Activated CD4-positive, alpha-beta memory T cell treated with anti-CD3 and anti-CD28 coated beads, Interleukin-2, amount 10 ng/mL, durations not matched to agents 7 days and 5 days (primary cell): ENCODE results near the gene ACBD6. TPM values are rescaled to one million over a fixed set of nuclear protein-coding genes. Genes with fewer than 3 reads are reported as not detected.

ENCODE experiments used
- CTCF ChIA-PET: fragments of 350-600 bp; sonication (Branson Sonifier 250); formaldehyde crosslinking; loops from one replicate; lab custom pipeline; 2021; ENCODE audit warnings: antibody characterized with exemption, inconsistent platforms; lab: Charles Lee
- POLR2A ChIA-PET: fragments of 350-600 bp; sonication (Branson Sonifier 250); formaldehyde crosslinking; loops from one replicate; lab custom pipeline; 2021; ENCODE audit warnings: antibody characterized with exemption; lab: Charles Lee
- DNase-seq: peaks from one replicate; pipeline ENCODE4 v3.0.0-alpha.2; 2020
- H3K27ac Mint-ChIP-seq: one replicate; pipeline ENCODE4 v1.8.0; 2021; ENCODE audit warnings: mild to moderate bottlenecking, mixed read lengths
- H3K27me3 Mint-ChIP-seq: one replicate; pipeline ENCODE4 v1.8.0; 2021; ENCODE audit warnings: mixed read lengths
- H3K36me3 Mint-ChIP-seq: one replicate; pipeline ENCODE4 v1.8.0; 2021; ENCODE audit warnings: low read depth, mixed read lengths
- H3K4me1 Mint-ChIP-seq: one replicate; pipeline ENCODE4 v1.8.0; 2021; ENCODE audit warnings: mixed read lengths
- H3K4me3 Mint-ChIP-seq: one replicate; pipeline ENCODE4 v1.8.0; 2021; ENCODE audit warnings: mild to moderate bottlenecking, mixed read lengths
- H3K9me3 Mint-ChIP-seq: one replicate; pipeline ENCODE4 v1.8.0; 2021; ENCODE audit warnings: mixed read lengths
- total RNA-seq, 2 experiments: library from RNA; stranded (reverse); gene quantifications; one replicate each; pipeline ENCODE4 v1.2.3, GENCODE V29; 2021

Gene ACBD6
- total RNA-seq, 2 experiments from 2014 or later = 27.5 to 33.2 TPM

DNA sequence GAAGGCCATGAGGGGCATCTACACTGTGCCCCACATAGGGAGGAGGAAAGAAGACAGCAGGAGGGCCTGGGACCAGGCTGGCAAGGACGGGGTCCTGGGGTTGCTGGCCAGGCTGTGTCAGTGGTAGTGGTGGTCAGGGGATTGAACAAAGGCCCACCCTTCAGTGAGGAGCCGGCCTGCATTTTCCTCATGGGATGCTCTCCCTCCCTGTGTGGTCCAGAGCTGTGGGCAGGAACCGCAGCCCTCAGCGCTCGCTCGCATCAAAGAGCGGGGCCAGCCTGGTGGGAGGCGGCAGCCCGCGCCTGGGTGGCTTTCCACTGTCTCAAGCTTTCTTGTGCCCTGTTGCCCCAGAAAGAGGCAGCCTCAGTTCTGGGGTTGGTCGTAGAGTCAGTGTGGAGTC, 247.5 kb downstream of the ACBD6 start:
- H3K4me3 Mint-ChIP-seq = no peak overlapping the region
- peaks cover 3% of the 10 kb centered on the region for H3K4me1 Mint-ChIP-seq
- H3K36me3 Mint-ChIP-seq = no peaks in the 10 kb centered on the region
- H3K27ac Mint-ChIP-seq = no peak overlapping the region
- POLR2A ChIA-PET = no interaction called here
- peaks cover 2% of the 10 kb centered on the region for H3K27me3 Mint-ChIP-seq
- CTCF ChIA-PET = interaction anchor here (5.3 kb wide), 1 partner anchor 160 kb away, joined by 44 read pairs; no protein-coding TSS in a partner anchor
- no peak for DNase-seq
- H3K9me3 Mint-ChIP-seq = no peaks in the 10 kb centered on the region

DNA sequence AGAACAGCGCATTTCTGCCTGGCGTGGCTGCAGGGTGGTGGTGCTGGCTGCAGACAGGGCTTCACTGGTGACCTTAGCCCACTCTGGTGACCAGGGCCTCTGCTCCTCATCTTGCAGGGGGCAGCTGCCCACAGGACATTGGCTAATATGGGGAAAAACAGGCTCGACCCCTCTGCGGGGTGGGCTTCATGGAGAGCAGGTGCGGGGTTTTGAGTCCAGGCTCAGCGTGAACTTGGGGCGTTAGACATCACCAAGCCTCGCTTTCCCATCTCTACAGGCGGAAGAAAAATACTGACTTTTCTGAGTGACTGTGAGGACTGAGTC, 247.9 kb downstream of the ACBD6 start:
- H3K27me3 Mint-ChIP-seq = peaks cover 4% of the 10 kb centered on the region
- POLR2A ChIA-PET = no interaction called here
- no peaks in the 10 kb centered on the region for H3K9me3 Mint-ChIP-seq
- DNase-seq = no peak
- no peak overlapping the region for H3K27ac Mint-ChIP-seq
- CTCF ChIA-PET = interaction anchor here (1.0 to 5.3 kb wide), 2 partner anchors 160 to 228 kb away, joined by 5 to 44 read pairs; no protein-coding TSS in a partner anchor
- H3K36me3 Mint-ChIP-seq = no peaks in the 10 kb centered on the region
- H3K4me3 Mint-ChIP-seq = no peak overlapping the region
- H3K4me1 Mint-ChIP-seq = peaks cover 5% of the 10 kb centered on the region

DNA sequence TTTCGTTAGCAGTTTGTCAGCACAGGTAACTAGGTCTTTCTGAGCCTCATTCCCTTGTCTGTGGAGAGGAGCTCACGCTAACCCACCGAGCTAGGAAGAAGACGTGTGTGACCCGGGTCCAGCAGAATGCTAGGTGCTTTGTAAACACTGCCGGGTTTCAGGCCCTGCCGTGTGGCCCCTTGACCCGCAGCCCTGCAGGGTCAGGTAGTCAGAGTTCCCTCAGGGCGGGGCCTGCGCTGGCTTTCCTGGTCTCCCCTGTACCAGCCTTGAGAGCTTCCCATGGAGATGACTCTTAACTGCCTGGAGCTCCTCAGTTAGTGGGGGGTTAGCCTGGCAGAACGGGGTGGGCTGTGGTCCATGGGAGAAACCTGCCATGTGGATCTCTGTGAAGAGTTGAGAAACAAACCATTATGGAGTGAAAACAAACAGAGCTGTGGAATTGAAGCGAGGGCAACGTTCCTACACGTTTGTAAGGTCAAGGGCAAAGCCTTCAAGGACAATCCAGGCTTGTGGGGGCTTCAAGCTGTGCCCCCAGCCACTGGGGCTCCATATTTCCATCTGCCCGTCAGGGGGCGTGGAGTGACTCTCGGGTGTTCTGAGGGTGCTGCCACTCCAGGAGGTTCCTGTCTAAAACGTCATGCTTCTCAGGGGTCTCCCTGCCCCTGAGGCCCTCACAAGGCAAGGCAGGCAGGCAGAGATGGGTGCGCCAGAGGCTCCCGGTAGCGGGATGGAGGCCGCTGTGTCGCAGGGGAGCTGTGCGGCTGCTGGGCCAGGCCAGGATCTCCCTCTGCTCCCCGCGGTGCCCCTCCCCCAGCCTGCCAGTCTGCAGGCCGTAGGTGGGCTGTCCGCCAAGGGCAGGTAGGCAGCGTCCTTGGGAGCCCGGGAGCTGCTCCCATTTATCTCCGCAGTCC, 248.5 kb downstream of the ACBD6 start:
- Mint-ChIP-seq H3K9me3 (no peaks in the 10 kb centered on the region), H3K27me3 (peaks cover 4% of the 10 kb centered on the region), H3K27ac (no peak overlapping the region), H3K36me3 (no peaks in the 10 kb centered on the region), H3K4me1 (peaks cover 5% of the 10 kb centered on the region), H3K4me3 (no peak overlapping the region)
- ChIA-PET POLR2A (interaction anchor here (1.3 kb wide), 1 partner anchor 16 kb away, joined by 3 read pairs; no protein-coding TSS in a partner anchor), CTCF (interaction anchor here (1.0 to 5.3 kb wide), 12 partner anchors 8 to 232 kb away, joined by 3 to 44 read pairs (median 4); no protein-coding TSS in a partner anchor)
- DNase-seq = no peak

DNA sequence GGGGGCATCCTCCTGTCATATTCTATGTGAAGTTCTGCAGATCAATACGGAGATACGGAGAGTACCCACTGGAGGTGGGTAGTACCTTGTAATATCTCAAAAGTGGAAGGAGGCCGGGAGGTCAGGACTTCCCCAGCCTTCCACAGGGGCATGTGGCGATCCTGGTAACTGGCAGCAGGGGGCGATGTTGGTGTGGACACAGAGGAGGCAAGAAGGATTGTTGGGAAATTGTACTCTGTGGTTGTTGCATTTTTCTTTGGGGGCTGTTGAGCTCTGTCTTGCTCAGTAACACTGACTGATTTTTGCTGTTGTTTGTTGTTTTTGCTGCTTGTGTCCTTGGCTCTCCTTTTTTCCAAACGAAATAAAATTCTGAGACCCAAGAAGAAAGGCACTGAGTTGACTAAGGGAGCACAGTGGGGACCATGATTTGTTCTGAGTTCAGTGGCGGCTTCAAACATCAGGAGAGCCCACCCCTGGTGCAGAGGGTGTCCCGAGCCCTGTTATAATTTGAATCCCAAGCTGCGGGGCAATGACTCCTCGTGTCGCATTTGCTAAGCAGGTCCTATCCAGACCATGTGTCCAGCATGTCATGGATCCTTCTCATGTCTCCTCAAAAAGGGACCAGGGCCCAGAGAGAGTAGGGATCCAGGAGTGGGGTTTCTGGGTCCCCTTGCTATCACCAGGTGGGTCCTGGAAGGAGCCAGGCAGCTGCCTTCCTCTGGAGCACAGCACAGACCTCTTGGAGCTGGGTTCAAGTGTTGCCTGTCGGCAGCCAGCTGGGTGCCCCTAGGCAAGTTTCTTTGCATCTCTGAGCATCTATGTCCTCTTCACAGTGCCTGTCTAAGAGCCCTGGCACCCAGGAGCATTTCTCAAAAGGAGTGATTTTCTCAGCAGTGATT, 249.5 kb downstream of the ACBD6 start:
- Mint-ChIP-seq H3K27me3 (peaks cover 4% of the 10 kb centered on the region), H3K36me3 (no peaks in the 10 kb centered on the region), H3K27ac (no peak overlapping the region), H3K4me3 (no peak overlapping the region), H3K9me3 (no peaks in the 10 kb centered on the region), H3K4me1 (peaks cover 5% of the 10 kb centered on the region)
- peak; percentile 75 for DNase-seq
- ChIA-PET CTCF (interaction anchor here (0.8 to 5.3 kb wide), 16 partner anchors 9 to 233 kb away, joined by 3 to 44 read pairs (median 4); no protein-coding TSS in a partner anchor), POLR2A (interaction anchor here (1.0 to 1.3 kb wide), 2 partner anchors 8 to 17 kb away, joined by 3 read pairs; no protein-coding TSS in a partner anchor)

DNA sequence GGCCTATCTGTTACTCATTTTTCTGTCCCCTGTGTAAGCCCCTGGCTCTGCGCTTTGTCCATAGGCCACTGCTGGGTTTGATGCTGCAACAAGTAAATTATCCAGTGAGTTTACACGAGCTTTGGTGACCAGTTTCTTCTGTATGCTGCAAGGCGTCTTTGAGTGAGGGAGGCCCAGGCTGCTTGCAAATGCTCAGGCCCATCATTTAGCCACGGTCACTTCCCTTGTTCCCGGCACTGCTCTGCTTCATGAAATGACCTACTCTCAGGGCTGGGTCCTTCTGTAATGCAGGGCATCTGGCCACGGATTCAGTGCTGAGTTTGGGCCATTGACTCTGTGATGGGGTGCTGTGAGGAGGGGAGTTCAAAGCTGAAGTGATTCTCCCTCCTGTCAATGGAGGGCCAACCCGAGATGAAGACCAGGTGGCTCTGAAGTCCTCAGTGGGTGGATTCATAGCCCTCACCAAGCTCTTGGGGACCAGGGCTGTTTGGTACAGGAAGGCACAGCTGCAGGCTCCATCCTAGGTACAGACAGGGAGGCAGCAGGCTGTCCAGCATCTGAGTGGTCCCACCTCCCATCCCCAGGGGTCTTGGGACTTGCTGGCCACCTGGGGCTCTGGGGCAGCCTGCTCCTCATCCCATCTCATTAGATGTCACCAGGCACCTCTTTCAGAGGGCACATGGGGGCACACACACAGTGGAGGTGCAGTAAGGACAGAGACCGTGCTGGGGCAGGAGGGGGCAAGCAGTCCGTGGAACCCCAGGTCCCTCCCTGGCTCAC, 250.7 kb downstream of the ACBD6 start:
- Mint-ChIP-seq H3K4me3 (no peak overlapping the region), H3K4me1 (peaks cover 12% of the 10 kb centered on the region), H3K27ac (no peak overlapping the region), H3K9me3 (no peaks in the 10 kb centered on the region), H3K36me3 (no peaks in the 10 kb centered on the region), H3K27me3 (peaks cover 4% of the 10 kb centered on the region)
- CTCF ChIA-PET = interaction anchor here (1.1 to 5.3 kb wide), 7 partner anchors 10 to 232 kb away, joined by 3 to 44 read pairs (median 4); no protein-coding TSS in a partner anchor
- no peak for DNase-seq
- POLR2A ChIA-PET = interaction anchor here (1.0 kb wide), 1 partner anchor 9 kb away, joined by 3 read pairs; no protein-coding TSS in a partner anchor

DNA sequence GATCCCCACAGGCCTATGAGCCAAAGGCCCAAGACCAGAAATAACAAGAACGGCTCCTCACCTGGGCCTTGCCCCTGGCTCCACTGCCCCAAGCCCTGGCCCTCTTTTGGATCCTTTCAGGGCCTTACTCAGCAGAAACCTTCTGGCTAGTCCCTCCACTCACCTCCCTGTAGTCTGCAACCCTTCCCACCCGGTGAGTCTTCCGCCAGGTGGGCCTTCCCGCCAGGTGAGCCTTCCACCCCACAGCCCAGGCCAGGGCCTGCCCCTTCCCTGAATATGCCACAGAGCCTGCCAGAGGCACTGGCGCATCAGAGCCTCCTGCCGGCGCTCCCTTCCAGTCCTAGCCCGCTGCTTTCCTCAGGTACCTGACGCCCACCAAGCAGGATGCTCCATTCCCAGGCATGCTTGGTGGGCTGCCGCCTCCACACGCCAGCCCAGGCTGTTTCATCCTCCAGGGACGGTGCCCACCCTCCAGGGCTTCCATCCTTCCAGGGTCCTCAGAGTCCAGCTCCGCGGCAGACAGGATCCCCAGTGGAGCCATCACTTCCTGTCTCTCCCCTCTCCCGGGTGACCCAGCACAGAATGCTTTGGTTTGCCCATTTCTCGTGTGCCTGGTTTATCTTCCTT, 251.4 kb downstream of the ACBD6 start:
- no peak for DNase-seq
- Mint-ChIP-seq H3K4me3 (no peak overlapping the region), H3K9me3 (no peaks in the 10 kb centered on the region), H3K4me1 (peaks cover 12% of the 10 kb centered on the region), H3K27ac (no peak overlapping the region), H3K27me3 (peaks cover 4% of the 10 kb centered on the region), H3K36me3 (no peaks in the 10 kb centered on the region)
- ChIA-PET POLR2A (no interaction called here), CTCF (interaction anchor here (1.1 to 5.3 kb wide), 3 partner anchors 63 to 228 kb away, joined by 3 to 44 read pairs (median 16); no protein-coding TSS in a partner anchor)

DNA sequence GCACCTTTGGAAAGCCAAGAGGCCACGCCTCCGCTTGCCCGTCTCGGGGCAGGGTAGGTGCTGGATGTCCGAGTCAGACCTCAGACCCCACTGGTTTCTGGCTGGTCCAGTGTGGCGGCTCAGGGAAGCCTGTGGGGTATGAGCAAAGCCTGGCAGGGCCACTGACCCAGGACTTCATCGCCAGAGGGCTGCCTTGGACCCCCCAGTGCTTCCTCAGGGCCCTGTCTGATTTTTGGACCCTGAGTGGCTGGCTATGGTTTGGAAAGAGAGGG, 251.9 kb downstream of the ACBD6 start:
- Mint-ChIP-seq H3K36me3 (no peaks in the 10 kb centered on the region), H3K27ac (no peak overlapping the region), H3K4me1 (peaks cover 12% of the 10 kb centered on the region), H3K4me3 (no peak overlapping the region), H3K9me3 (no peaks in the 10 kb centered on the region), H3K27me3 (peaks cover 4% of the 10 kb centered on the region)
- POLR2A ChIA-PET = no interaction called here
- CTCF ChIA-PET = no interaction called here
- DNase-seq = no peak

DNA sequence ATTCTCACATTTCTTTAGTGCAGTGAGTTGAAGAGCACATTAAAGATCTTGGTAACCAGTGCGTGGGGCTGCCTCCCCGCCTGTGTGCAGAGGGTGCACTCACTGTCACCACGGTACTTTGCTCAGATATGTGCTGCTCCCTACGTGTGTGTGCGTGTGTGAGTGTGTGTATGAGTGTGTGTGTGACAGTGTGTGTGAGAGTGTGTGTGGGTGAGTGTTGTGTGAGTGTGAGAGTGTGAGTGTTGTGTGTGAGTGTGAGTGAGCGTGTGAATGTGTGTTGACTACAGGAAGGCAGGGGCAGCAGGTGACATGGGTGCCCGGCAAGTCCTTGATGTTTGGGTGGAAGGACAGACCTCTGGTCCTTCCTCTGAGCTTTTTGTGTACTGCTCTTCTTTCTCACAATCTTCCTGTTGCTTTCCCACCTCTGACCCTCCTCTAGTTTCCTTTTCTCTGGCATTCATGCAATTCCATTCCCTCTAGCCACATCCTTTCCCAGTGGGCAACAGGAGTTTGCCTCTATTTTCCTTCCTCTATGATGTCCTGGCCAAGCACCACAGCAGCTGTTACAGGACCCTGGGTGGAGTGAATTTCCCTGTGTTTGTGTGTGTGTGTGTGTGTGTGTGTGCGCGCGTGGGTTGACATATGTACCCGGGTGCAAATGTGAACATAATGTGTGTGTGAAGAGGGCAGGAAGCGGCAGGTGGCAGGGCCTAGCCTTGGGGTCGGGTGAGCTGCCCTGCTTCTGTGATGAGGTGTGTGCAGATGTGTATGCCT, 252.5 kb downstream of the ACBD6 start:
- ChIA-PET CTCF (interaction anchor here (0.8 to 1.2 kb wide), 3 partner anchors 64 to 1275 kb away, joined by 3 to 5 read pairs (median 3); no protein-coding TSS in a partner anchor), POLR2A (no interaction called here)
- DNase-seq = no peak
- H3K4me1 Mint-ChIP-seq = peaks cover 12% of the 10 kb centered on the region
- peaks cover 4% of the 10 kb centered on the region for H3K27me3 Mint-ChIP-seq
- no peak overlapping the region for H3K4me3 Mint-ChIP-seq
- H3K27ac Mint-ChIP-seq = no peak overlapping the region
- no peaks in the 10 kb centered on the region for H3K36me3 Mint-ChIP-seq
- no peaks in the 10 kb centered on the region for H3K9me3 Mint-ChIP-seq

DNA sequence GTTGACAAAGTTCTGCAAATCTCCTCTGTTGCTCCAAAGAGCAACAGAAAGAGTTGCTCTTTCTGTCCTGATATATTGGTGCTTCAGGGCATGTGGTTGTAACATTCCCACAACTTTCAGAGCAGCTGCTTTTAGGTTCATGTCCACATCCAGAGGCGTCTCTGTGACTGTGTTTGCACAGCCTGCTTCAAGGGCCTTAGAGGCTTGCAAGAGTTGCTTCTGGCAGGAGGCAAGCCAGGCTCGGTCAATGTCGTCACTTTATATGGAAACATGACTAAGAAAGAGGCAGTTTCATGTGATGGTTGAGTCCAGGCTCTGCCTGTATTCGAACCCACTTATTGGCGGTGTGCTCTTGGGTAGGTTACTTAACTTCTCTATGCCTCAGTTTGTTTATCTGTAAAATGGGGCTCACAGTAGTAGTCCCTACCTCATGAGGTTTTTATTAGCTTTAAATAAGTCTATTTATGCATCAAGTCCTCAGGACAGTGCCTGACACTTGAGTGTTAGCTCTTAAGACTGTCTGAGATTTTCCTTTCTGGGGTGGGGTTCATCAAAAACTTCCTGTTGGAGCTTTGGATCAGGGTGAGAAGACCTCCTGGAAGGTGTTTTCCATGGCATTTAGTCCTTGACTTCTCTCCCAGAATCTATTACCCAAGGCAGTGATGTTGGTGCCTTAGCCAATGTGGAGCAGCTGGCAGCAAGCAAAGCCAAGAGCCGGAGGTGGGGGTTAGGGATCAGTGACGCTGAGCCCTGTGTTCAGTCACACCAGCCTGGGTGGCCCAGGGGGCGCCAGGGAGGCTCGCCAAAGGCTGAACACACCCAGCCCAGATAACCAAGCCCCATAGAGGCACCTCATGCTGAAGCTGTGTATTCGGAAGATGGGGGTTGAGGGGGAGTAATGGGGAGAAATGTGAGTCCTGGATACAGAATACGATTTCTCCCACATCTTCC, 253.4 kb downstream of the ACBD6 start:
- POLR2A ChIA-PET = interaction anchor here (0.6 kb wide), 1 partner anchor 166 kb away, joined by 3 read pairs; no protein-coding TSS in a partner anchor
- H3K4me3 Mint-ChIP-seq = no peak overlapping the region
- no peaks in the 10 kb centered on the region for H3K36me3 Mint-ChIP-seq
- peaks cover 12% of the 10 kb centered on the region for H3K4me1 Mint-ChIP-seq
- H3K9me3 Mint-ChIP-seq = no peaks in the 10 kb centered on the region
- CTCF ChIA-PET = interaction anchor here (0.8 to 1.4 kb wide), 4 partner anchors 63 to 1274 kb away, joined by 3 to 5 read pairs (median 4); no protein-coding TSS in a partner anchor
- peaks cover 8% of the 10 kb centered on the region for H3K27me3 Mint-ChIP-seq
- H3K27ac Mint-ChIP-seq = no peak overlapping the region
- no peak for DNase-seq

DNA sequence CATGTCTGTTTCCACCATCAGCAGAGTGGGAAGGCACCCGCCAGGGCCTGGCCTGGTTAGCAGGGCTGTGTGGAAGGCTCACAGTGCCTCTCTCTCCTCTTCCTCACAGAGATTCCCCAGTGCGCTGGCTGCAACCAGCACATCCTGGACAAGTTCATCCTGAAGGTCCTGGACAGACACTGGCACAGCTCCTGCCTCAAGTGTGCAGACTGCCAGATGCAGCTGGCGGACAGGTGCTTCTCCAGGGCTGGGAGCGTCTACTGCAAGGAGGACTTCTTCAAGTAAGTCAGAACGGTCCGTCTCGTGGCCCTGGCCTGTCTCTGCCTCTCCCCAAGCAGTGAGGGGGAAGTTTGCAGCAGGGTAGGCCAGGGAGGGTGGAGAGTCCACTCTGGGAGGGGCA, 254.2 kb downstream of the ACBD6 start:
- peaks cover 12% of the 10 kb centered on the region for H3K4me1 Mint-ChIP-seq
- H3K4me3 Mint-ChIP-seq = no peak overlapping the region
- ChIA-PET POLR2A (no interaction called here), CTCF (interaction anchor here (1.2 to 1.4 kb wide), 2 partner anchors 168 to 230 kb away, joined by 3 to 4 read pairs; no protein-coding TSS in a partner anchor)
- H3K36me3 Mint-ChIP-seq = no peaks in the 10 kb centered on the region
- H3K27ac Mint-ChIP-seq = no peak overlapping the region
- no peak for DNase-seq
- H3K27me3 Mint-ChIP-seq = peaks cover 9% of the 10 kb centered on the region
- H3K9me3 Mint-ChIP-seq = no peaks in the 10 kb centered on the region
